Adrenal gland (tissue), 5 donors: Measurements from ENCODE around the gene PCYT2.
A peak's percentile ranks its signal among the peaks of the same experiment; 100 is the strongest.

Experiments
- POLR2A ChIP-seq, 2 donors: fragments of 450-650 bp; IDR thresholded peaks; one replicate each; pipeline ENCODE4 v1.6.1; 2017; ENCODE audit warnings: antibody characterized with exemption in 2 of 2, mild to moderate bottlenecking in 2 of 2, moderate library complexity in 1 of 2
- TF ChIP-seq, protein P1 (sequence below), 6 experiments: fragments of 450-650 bp in 4 of 6; fragments of 200-600 bp in 2 of 6; sonication (generic) in 1 of 6; IDR thresholded peaks; 1 replicate in 5 of 6; 2 replicates in 1 of 6; pipeline versions ENCODE4 v1.5.1 to v1.8.0; 2016 to 2021; ENCODE audit warnings: antibody characterized with exemption in 6 of 6, mild to moderate bottlenecking in 2 of 6, moderate library complexity in 1 of 6
- donor health status: DM: no; HTN: no; CAD: no.

DNA sequence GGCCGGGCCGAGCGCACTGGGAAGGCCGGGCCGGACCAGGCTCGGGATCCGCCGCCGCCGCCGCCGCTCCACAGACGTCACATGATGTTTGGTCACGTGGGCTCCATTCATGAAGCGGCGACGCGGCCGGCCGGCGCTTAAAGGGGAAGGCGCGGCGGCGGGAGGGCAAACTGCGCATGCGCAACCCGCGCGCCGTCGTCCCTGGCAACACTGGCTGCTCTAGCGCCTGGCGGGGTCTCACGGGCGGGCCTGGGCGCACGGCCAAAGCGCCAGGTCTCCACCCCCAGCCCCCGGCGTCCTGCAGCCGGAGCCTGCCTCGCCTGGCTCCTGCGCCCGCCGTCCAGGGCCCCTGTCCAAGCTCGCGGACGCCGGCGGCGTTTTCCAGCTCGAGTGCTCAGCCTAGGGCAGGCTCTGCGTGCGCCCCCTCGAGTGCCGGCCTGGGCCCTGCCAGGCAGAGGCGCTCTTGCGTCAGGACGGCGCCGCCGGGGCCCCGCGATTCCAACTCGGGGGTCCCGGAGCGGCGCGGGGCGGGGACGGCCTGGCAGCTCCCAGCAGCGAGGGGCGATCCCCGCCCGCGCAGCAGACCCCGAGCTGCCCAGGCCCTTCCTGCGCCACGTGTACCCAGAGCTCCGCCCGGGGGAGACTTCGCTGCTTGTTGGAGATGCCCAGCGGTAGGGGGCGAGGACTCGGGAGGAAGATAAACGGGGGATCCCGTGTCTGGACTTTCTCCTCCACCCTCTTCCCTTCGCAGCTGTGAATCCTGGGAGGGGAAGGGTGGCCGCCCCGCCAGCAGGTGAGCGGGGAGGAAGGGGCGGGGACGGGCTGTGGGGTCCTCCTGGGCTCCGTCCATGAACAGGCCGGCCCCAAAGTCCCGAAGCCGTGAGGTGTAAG is 16.7 kb upstream of the PCYT2 start, which contains the start of gene MAFG:
- TF ChIP-seq, protein P1, sequence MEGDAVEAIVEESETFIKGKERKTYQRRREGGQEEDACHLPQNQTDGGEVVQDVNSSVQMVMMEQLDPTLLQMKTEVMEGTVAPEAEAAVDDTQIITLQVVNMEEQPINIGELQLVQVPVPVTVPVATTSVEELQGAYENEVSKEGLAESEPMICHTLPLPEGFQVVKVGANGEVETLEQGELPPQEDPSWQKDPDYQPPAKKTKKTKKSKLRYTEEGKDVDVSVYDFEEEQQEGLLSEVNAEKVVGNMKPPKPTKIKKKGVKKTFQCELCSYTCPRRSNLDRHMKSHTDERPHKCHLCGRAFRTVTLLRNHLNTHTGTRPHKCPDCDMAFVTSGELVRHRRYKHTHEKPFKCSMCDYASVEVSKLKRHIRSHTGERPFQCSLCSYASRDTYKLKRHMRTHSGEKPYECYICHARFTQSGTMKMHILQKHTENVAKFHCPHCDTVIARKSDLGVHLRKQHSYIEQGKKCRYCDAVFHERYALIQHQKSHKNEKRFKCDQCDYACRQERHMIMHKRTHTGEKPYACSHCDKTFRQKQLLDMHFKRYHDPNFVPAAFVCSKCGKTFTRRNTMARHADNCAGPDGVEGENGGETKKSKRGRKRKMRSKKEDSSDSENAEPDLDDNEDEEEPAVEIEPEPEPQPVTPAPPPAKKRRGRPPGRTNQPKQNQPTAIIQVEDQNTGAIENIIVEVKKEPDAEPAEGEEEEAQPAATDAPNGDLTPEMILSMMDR (IDR thresholded peaks at IDR 0.05), result peak in 3 of 6 experiments; percentile 13 to 31 (median 28)
- peak; percentile 58 to 90 for TF ChIP-seq POLR2A (IDR thresholded peaks at IDR 0.05)
